H9 (cell line): ENCODE data around the gene AGBL4. TPM values are rescaled to one million over a fixed set of nuclear protein-coding genes. Genes with fewer than 3 reads are reported as not detected.

Experiments
- DNase-seq: peaks from one replicate; pipeline ENCODE4 v3.0.0-alpha.2; 2017
- H2AFZ ChIP-seq: one replicate; pipeline ENCODE4 v1.6.1; 2013; ENCODE audit warnings: mild to moderate bottlenecking, low read length, control low read depth, moderate library complexity
- H2AK5ac ChIP-seq: 2 replicates; pipeline ENCODE4 v1.6.1; 2013; ENCODE audit warnings: low read length, control low read depth, mixed read lengths; ENCODE audit not compliant: insufficient read length
- H2BK120ac ChIP-seq: one replicate; pipeline ENCODE4 v1.6.1; 2013; ENCODE audit warnings: low read depth, mild to moderate bottlenecking, low read length, control low read depth, inconsistent platforms; ENCODE audit not compliant: poor library complexity, severe bottlenecking
- H2BK12ac ChIP-seq: 2 replicates; pipeline ENCODE4 v1.6.1; 2013; ENCODE audit warnings: low read length, control low read depth, mixed read lengths, low read depth; ENCODE audit not compliant: insufficient read length
- H2BK15ac ChIP-seq: 2 replicates; pipeline ENCODE4 v1.6.1; 2013; ENCODE audit warnings: low read depth, low read length, control low read depth
- H2BK20ac ChIP-seq: one replicate; pipeline ENCODE4 v1.6.1; 2013; ENCODE audit warnings: low read depth, mild to moderate bottlenecking, low read length, control low read depth, inconsistent platforms; ENCODE audit not compliant: poor library complexity, severe bottlenecking
- H2BK5ac ChIP-seq: 2 replicates; pipeline ENCODE4 v1.6.1; 2013; ENCODE audit warnings: low read length, control low read depth, mixed read lengths; ENCODE audit not compliant: insufficient read length
- H3K14ac ChIP-seq: 2 replicates; pipeline ENCODE4 v1.6.1; 2013; ENCODE audit warnings: low read length, control low read depth; ENCODE audit not compliant: insufficient read depth
- H3K18ac ChIP-seq: 2 replicates; pipeline ENCODE4 v1.6.1; 2013; ENCODE audit warnings: low read depth, mild to moderate bottlenecking, mixed read lengths, low read length, control low read depth; ENCODE audit not compliant: insufficient read length
- H3K23ac ChIP-seq: 2 replicates; pipeline ENCODE4 v1.6.1; 2013; ENCODE audit warnings: low read length, control low read depth, mixed read lengths, low read depth; ENCODE audit not compliant: insufficient read length
- H3K23me2 ChIP-seq: 2 replicates; pipeline ENCODE4 v1.6.1; 2013; ENCODE audit warnings: low read depth, mild to moderate bottlenecking, mixed read lengths, low read length, control low read depth; ENCODE audit not compliant: insufficient read length, poor library complexity, severe bottlenecking
- H3K27ac ChIP-seq: 2 replicates; pipeline ENCODE4 v1.5.1; 2013; ENCODE audit warnings: low read length, control low read depth, mixed read lengths, low read depth; ENCODE audit not compliant: insufficient read length
- H3K27me3 ChIP-seq: 2 replicates; pipeline ENCODE4 v1.6.1; 2013; ENCODE audit warnings: low read length, control low read depth, inconsistent platforms; ENCODE audit not compliant: insufficient read depth
- H3K4ac ChIP-seq: 2 replicates; pipeline ENCODE4 v1.6.1; 2013; ENCODE audit warnings: low read depth, mild to moderate bottlenecking, control low read depth, inconsistent platforms, low read length, moderate library complexity
- H3K4me1 ChIP-seq: 2 replicates; pipeline ENCODE4 v1.6.1; 2013; ENCODE audit warnings: low read length, control low read depth, inconsistent platforms; ENCODE audit not compliant: insufficient read depth
- H3K4me2 ChIP-seq: 2 replicates; pipeline ENCODE4 v1.6.1; 2013; ENCODE audit warnings: low read length, control low read depth, mixed read lengths; ENCODE audit not compliant: insufficient read length, insufficient read depth
- H3K56ac ChIP-seq: 2 replicates; pipeline ENCODE4 v1.6.1; 2013; ENCODE audit warnings: low read depth, mild to moderate bottlenecking, mixed read lengths, low read length, control low read depth; ENCODE audit not compliant: insufficient read length
- H3K79me1 ChIP-seq: 2 replicates; pipeline ENCODE4 v1.6.1; 2013; ENCODE audit warnings: low read depth, mild to moderate bottlenecking, moderate library complexity, low read length, control low read depth, inconsistent platforms; ENCODE audit not compliant: insufficient read depth, poor library complexity, severe bottlenecking
- H3K79me2 ChIP-seq: 2 replicates; pipeline ENCODE4 v1.6.1; 2013; ENCODE audit warnings: low read length, control low read depth, inconsistent platforms; ENCODE audit not compliant: insufficient read depth
- H3K9ac ChIP-seq: 2 replicates; pipeline ENCODE4 v1.6.1; 2013; ENCODE audit warnings: low read length, control low read depth, mixed read lengths; ENCODE audit not compliant: insufficient read length; ENCODE audit errors: extremely low read depth
- H3K9me3 ChIP-seq: one replicate; pipeline ENCODE4 v1.6.1; 2013; ENCODE audit warnings: low read depth, low read length, inconsistent platforms; ENCODE audit not compliant: control insufficient read depth
- H3T11ph ChIP-seq: one replicate; pipeline ENCODE4 v1.6.1; 2013; ENCODE audit warnings: mild to moderate bottlenecking, low read length, control low read depth, inconsistent platforms
- H4K20me1 ChIP-seq: one replicate; pipeline ENCODE4 v1.6.1; 2013; ENCODE audit not compliant: control insufficient read depth, insufficient read length, insufficient read depth
- H4K5ac ChIP-seq: 2 replicates; pipeline ENCODE4 v1.6.1; 2013; ENCODE audit warnings: low read depth, mild to moderate bottlenecking, mixed read lengths, low read length, control low read depth; ENCODE audit not compliant: insufficient read length
- H4K8ac ChIP-seq: replicated peaks from 2 replicates; pipeline ENCODE4 v1.6.1; 2013; ENCODE audit warnings: low read length, control low read depth, mixed read lengths, low read depth; ENCODE audit not compliant: insufficient read length
- H4K91ac ChIP-seq: 2 replicates; pipeline ENCODE4 v1.6.1; 2013; ENCODE audit warnings: low read depth, mild to moderate bottlenecking, moderate library complexity, mixed read lengths, low read length, control low read depth; ENCODE audit not compliant: insufficient read length
- H3K27ac Mint-ChIP-seq, 3 experiments: 2 replicates in 2 of 3; 3 replicates in 1 of 3; pipeline ENCODE4 v1.8.0; 2020 to 2021; ENCODE audit warnings: mixed read lengths in 3 of 3, mild to moderate bottlenecking in 1 of 3, moderate library complexity in 1 of 3
- H3K27me3 Mint-ChIP-seq: 2 replicates; pipeline ENCODE4 v1.8.0; 2021; ENCODE audit warnings: low read depth, mild to moderate bottlenecking, moderate library complexity, mixed read lengths
- H3K36me3 Mint-ChIP-seq, 3 experiments: 2 replicates in 2 of 3; 3 replicates in 1 of 3; pipeline ENCODE4 v1.8.0; 2020 to 2021; ENCODE audit warnings: low read depth in 3 of 3, mixed read lengths in 3 of 3; ENCODE audit not compliant: insufficient read depth in 1 of 3
- H3K4me1 Mint-ChIP-seq, 2 experiments: 2 replicates each; pipeline ENCODE4 v1.8.0; 2020; ENCODE audit warnings: mixed read lengths in 2 of 2
- H3K4me3 Mint-ChIP-seq, 2 experiments: 2 replicates in 1 of 2; 3 replicates in 1 of 2; pipeline ENCODE4 v1.8.0; 2020 to 2021; ENCODE audit warnings: mild to moderate bottlenecking in 2 of 2, mixed read lengths in 2 of 2, moderate library complexity in 1 of 2
- H3K9me3 Mint-ChIP-seq, 2 experiments: 2 replicates in 1 of 2; 3 replicates in 1 of 2; pipeline ENCODE4 v1.8.0; 2020; ENCODE audit warnings: mild to moderate bottlenecking in 2 of 2, mixed read lengths in 2 of 2, moderate library complexity in 1 of 2
- CTCF ChIP-seq: fragments of 200-600 bp; sonication (generic); conservative IDR thresholded peaks from 3 replicates; pipeline ENCODE4 v1.8.0; 2021; ENCODE audit warnings: antibody characterized with exemption, mild to moderate bottlenecking
- WGBS: extraction: QIAGEN DNeasy Blood & Tissue Kit; methylation state at CpG from one replicate; pipeline ENCODE4 v1.1.7; 2013; ENCODE audit warnings: missing lambda C conversion rate, low lambda C conversion rate, mixed read lengths; ENCODE audit not compliant: insufficient read length; ENCODE audit errors: extremely low coverage; 5-methylcytosine and 5-hydroxymethylcytosine counted together
- total RNA-seq: library from RNA; stranded (reverse); gene quantifications from 2 replicates; pipeline ENCODE4 v1.2.1, GENCODE V29; 2021

The AGBL4 gene
- total RNA-seq, 1 experiment from 2014 or later = not detected

GRCh38 chr1:48524892-48525467 is 1498.8 kb downstream of the AGBL4 start:
- no peak overlapping the region for H3K4me3 Mint-ChIP-seq
- WGBS = no CpG with 5 or more reads among the region's 1 CpG

More at GRCh38 chr1:48524892-48525467, 1498.8 kb downstream of the AGBL4 start:
- H3K9me3 ChIP-seq = no peaks in the 10 kb centered on the region
- no peak overlapping the region for H3K18ac ChIP-seq
- no peak for TF ChIP-seq CTCF
- H3K4me1 ChIP-seq = no peaks in the 10 kb centered on the region
- no peak overlapping the region for H3K4ac ChIP-seq
- no peak overlapping the region for H2BK12ac ChIP-seq
- H3K79me2 ChIP-seq = no peaks in the 10 kb centered on the region
- no peak overlapping the region for H2BK5ac ChIP-seq
- peaks cover 4% of the 10 kb centered on the region for H3K27me3 Mint-ChIP-seq
- no peak overlapping the region for H2AFZ ChIP-seq
- no peak overlapping the region for H3K27ac Mint-ChIP-seq
- H3K27ac ChIP-seq = no peak overlapping the region
- no peak overlapping the region for H3K23ac ChIP-seq
- H3T11ph ChIP-seq = no peak overlapping the region
- no peak overlapping the region for H4K5ac ChIP-seq
- no peak for DNase-seq
- H2BK15ac ChIP-seq = no peak overlapping the region
- no peak overlapping the region for H2BK120ac ChIP-seq
- no peak overlapping the region for H3K14ac ChIP-seq
- no peak overlapping the region for H3K56ac ChIP-seq
- no peaks in the 10 kb centered on the region for H3K23me2 ChIP-seq
- no peaks in the 10 kb centered on the region for H3K36me3 Mint-ChIP-seq
- no peaks in the 10 kb centered on the region for H3K79me1 ChIP-seq
- no peak overlapping the region for H4K91ac ChIP-seq
- H3K4me1 Mint-ChIP-seq = peaks cover 16 to 17% of the 10 kb centered on the region in 2 experiments
- H3K9ac ChIP-seq = no peak overlapping the region
- H3K9me3 Mint-ChIP-seq = no peaks in the 10 kb centered on the region; a peak in 1 of 5 replicates
- no peaks in the 10 kb centered on the region for H4K20me1 ChIP-seq
- H3K27me3 ChIP-seq = no peaks in the 10 kb centered on the region
- no peak overlapping the region for H3K4me2 ChIP-seq
- no peak overlapping the region for H2AK5ac ChIP-seq
- H2BK20ac ChIP-seq = no peak overlapping the region
- H4K8ac ChIP-seq = no peak overlapping the region
